ENCODE data around the gene CDH20. TPM values are rescaled to one million over a fixed set of nuclear protein-coding genes. Genes with fewer than 3 reads are reported as not detected.

The CDH20 gene
- total and polyA plus RNA-seq, 2 donors (not counting 1 experiment from before 2014, with no cell fraction given): 0.24 TPM; not detected in 1

DNA sequence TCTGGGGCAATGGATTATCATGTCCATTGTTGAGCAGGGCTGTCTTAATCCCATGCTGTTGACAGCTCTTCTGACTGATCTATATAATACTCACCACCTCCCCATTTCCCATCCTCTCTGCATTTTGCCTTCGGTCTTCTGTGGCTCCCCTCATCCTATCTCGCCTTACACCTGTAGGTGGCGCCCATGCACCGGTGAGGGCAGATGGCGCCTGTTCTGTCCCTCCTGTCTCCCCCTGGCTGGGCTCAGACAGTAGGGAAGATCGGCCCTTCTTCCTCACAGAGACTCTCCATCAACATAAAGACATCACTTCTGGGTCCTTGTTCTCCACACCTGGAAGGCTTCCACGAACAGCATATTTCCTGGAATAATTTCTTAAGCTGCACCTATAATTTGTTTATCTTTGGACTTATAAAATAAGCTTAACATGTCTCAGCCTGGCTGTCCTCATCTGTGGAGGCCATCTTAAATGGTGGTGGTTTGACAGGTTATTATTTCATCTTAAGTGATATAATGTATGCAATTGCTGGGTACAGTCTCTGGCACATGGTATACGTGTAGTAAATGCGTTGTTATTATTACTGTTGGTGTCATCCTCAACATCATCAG lies 10.9 kb upstream of the CDH20 start:
- H3K9me3 ChIP-seq (ENCODE audit: control insufficient read depth, insufficient read depth, low read depth, low read length): no peaks in the 10 kb centered on the region
- peak; percentile 38 to 54 for DNase-seq (ENCODE audit: low read depth in 2 of 2)
- no peaks in the 10 kb centered on the region for H3K27me3 ChIP-seq (ENCODE audit: control insufficient read depth, insufficient read depth, low read length)
- H3K4me3 ChIP-seq (replicated peaks in 1 of 4; ENCODE audit: control extremely low read depth in 1 of 4, insufficient read depth in 1 of 4, low read depth in 3 of 4, low read length in 4 of 4): no peak overlapping the region
- H3K9ac ChIP-seq (ENCODE audit: insufficient read depth, low read length): no peak overlapping the region
- H3K4me2 ChIP-seq (ENCODE audit: extremely low read depth, insufficient read depth, low read length): no peak overlapping the region
- no peak overlapping the region for H2AFZ ChIP-seq (ENCODE audit: low read length)
- H3K79me2 ChIP-seq (ENCODE audit: control insufficient read depth, insufficient read depth, low read length): no peaks in the 10 kb centered on the region
- peak; percentile 87 to 99 for TF ChIP-seq CTCF (conservative IDR thresholded peaks at IDR 0.05 in 1 of 2, IDR thresholded peaks at IDR 0.05 in 1 of 2; ENCODE audit: low read depth in 1 of 2, low read length in 2 of 2)
- TF ChIP-seq EZH2 (IDR thresholded peaks at IDR 0.05; ENCODE audit: low read length, missing control alignments): no peak
- H3K27ac ChIP-seq (ENCODE audit: insufficient read depth, low read length): no peak overlapping the region
- no peaks in the 10 kb centered on the region for H4K20me1 ChIP-seq (ENCODE audit: control insufficient read depth, extremely low read depth, insufficient read depth, low read length)
- H3K4me1 ChIP-seq (ENCODE audit: control insufficient read depth, extremely low read depth, insufficient read depth, low read length): no peaks in the 10 kb centered on the region
- H3K36me3 ChIP-seq (ENCODE audit: control insufficient read depth, insufficient read depth, low read length): no peaks in the 10 kb centered on the region

- Histone ChIP-seq H3K4me1 (ENCODE audit: control insufficient read depth, extremely low read depth, insufficient read depth, low read length) (no peaks in the 10 kb centered on the region), H3K9me3 (ENCODE audit: control insufficient read depth, insufficient read depth, low read depth, low read length) (no peaks in the 10 kb centered on the region), H4K20me1 (ENCODE audit: control insufficient read depth, extremely low read depth, insufficient read depth, low read length) (no peaks in the 10 kb centered on the region), H3K36me3 (ENCODE audit: control insufficient read depth, insufficient read depth, low read length) (no peaks in the 10 kb centered on the region), H2AFZ (ENCODE audit: low read length) (no peak overlapping the region), H3K4me3 (replicated peaks in 1 of 4; ENCODE audit: control extremely low read depth in 1 of 4, insufficient read depth in 1 of 4, low read depth in 3 of 4, low read length in 4 of 4) (no peak overlapping the region), H3K27ac (ENCODE audit: insufficient read depth, low read length) (no peak overlapping the region), H3K4me2 (ENCODE audit: extremely low read depth, insufficient read depth, low read length) (no peak overlapping the region), H3K9ac (ENCODE audit: insufficient read depth, low read length) (no peak overlapping the region), H3K79me2 (ENCODE audit: control insufficient read depth, insufficient read depth, low read length) (no peaks in the 10 kb centered on the region), H3K27me3 (ENCODE audit: control insufficient read depth, insufficient read depth, low read length) (no peaks in the 10 kb centered on the region)
- peak in 1 of 2 donors; percentile 5 for DNase-seq (ENCODE audit: low read depth in 2 of 2)
- TF ChIP-seq CTCF (conservative IDR thresholded peaks at IDR 0.05 in 1 of 2, IDR thresholded peaks at IDR 0.05 in 1 of 2; ENCODE audit: low read depth in 1 of 2, low read length in 2 of 2) (no peak), EZH2 (IDR thresholded peaks at IDR 0.05; ENCODE audit: low read length, missing control alignments) (no peak)
Measured at GRCh38 chr18:61323951-61324350, 9.3 kb upstream of the CDH20 start.

GRCh38 chr18:61326407-61326806 lies 6.8 kb upstream of the CDH20 start:
- H3K4me1 ChIP-seq (ENCODE audit: control insufficient read depth, extremely low read depth, insufficient read depth, low read length): no peaks in the 10 kb centered on the region
- no peaks in the 10 kb centered on the region for H3K9me3 ChIP-seq (ENCODE audit: control insufficient read depth, insufficient read depth, low read depth, low read length)
- no peak overlapping the region for H3K9ac ChIP-seq (ENCODE audit: insufficient read depth, low read length)
- H4K20me1 ChIP-seq (ENCODE audit: control insufficient read depth, extremely low read depth, insufficient read depth, low read length): no peaks in the 10 kb centered on the region
- TF ChIP-seq EZH2 (IDR thresholded peaks at IDR 0.05; ENCODE audit: low read length, missing control alignments) (no peak), CTCF (conservative IDR thresholded peaks at IDR 0.05 in 1 of 2, IDR thresholded peaks at IDR 0.05 in 1 of 2; ENCODE audit: low read depth in 1 of 2, low read length in 2 of 2) (no peak)
- no peak overlapping the region for H2AFZ ChIP-seq (ENCODE audit: low read length)
- no peaks in the 10 kb centered on the region for H3K27me3 ChIP-seq (ENCODE audit: control insufficient read depth, insufficient read depth, low read length)
- H3K27ac ChIP-seq (ENCODE audit: insufficient read depth, low read length): no peak overlapping the region
- no peak for DNase-seq (ENCODE audit: low read depth in 2 of 2)
- no peak overlapping the region for H3K4me2 ChIP-seq (ENCODE audit: extremely low read depth, insufficient read depth, low read length)
- no peaks in the 10 kb centered on the region for H3K36me3 ChIP-seq (ENCODE audit: control insufficient read depth, insufficient read depth, low read length)
- no peak overlapping the region for H3K4me3 ChIP-seq (replicated peaks in 1 of 4; ENCODE audit: control extremely low read depth in 1 of 4, insufficient read depth in 1 of 4, low read depth in 3 of 4, low read length in 4 of 4)
- no peaks in the 10 kb centered on the region for H3K79me2 ChIP-seq (ENCODE audit: control insufficient read depth, insufficient read depth, low read length)

Data from fibroblast of lung (primary cell).